H9 (cell line): ENCODE data around the gene RAI1. TPM values are rescaled to one million over a fixed set of nuclear protein-coding genes. Genes with fewer than 3 reads are reported as not detected.

Source experiments
- DNase-seq: peaks from one replicate; pipeline ENCODE4 v3.0.0-alpha.2; 2017
- H2AFZ ChIP-seq: one replicate; pipeline ENCODE4 v1.6.1; 2013; ENCODE audit warnings: mild to moderate bottlenecking, low read length, control low read depth, moderate library complexity
- H2AK5ac ChIP-seq: 2 replicates; pipeline ENCODE4 v1.6.1; 2013; ENCODE audit warnings: low read length, control low read depth, mixed read lengths; ENCODE audit not compliant: insufficient read length
- H2BK120ac ChIP-seq: one replicate; pipeline ENCODE4 v1.6.1; 2013; ENCODE audit warnings: low read depth, mild to moderate bottlenecking, low read length, control low read depth, inconsistent platforms; ENCODE audit not compliant: poor library complexity, severe bottlenecking
- H2BK12ac ChIP-seq: 2 replicates; pipeline ENCODE4 v1.6.1; 2013; ENCODE audit warnings: low read length, control low read depth, mixed read lengths, low read depth; ENCODE audit not compliant: insufficient read length
- H2BK15ac ChIP-seq: 2 replicates; pipeline ENCODE4 v1.6.1; 2013; ENCODE audit warnings: low read depth, low read length, control low read depth
- H2BK20ac ChIP-seq: one replicate; pipeline ENCODE4 v1.6.1; 2013; ENCODE audit warnings: low read depth, mild to moderate bottlenecking, low read length, control low read depth, inconsistent platforms; ENCODE audit not compliant: poor library complexity, severe bottlenecking
- H2BK5ac ChIP-seq: 2 replicates; pipeline ENCODE4 v1.6.1; 2013; ENCODE audit warnings: low read length, control low read depth, mixed read lengths; ENCODE audit not compliant: insufficient read length
- H3K14ac ChIP-seq: 2 replicates; pipeline ENCODE4 v1.6.1; 2013; ENCODE audit warnings: low read length, control low read depth; ENCODE audit not compliant: insufficient read depth
- H3K18ac ChIP-seq: 2 replicates; pipeline ENCODE4 v1.6.1; 2013; ENCODE audit warnings: low read depth, mild to moderate bottlenecking, mixed read lengths, low read length, control low read depth; ENCODE audit not compliant: insufficient read length
- H3K23ac ChIP-seq: 2 replicates; pipeline ENCODE4 v1.6.1; 2013; ENCODE audit warnings: low read length, control low read depth, mixed read lengths, low read depth; ENCODE audit not compliant: insufficient read length
- H3K23me2 ChIP-seq: 2 replicates; pipeline ENCODE4 v1.6.1; 2013; ENCODE audit warnings: low read depth, mild to moderate bottlenecking, mixed read lengths, low read length, control low read depth; ENCODE audit not compliant: insufficient read length, poor library complexity, severe bottlenecking
- H3K27ac ChIP-seq: 2 replicates; pipeline ENCODE4 v1.5.1; 2013; ENCODE audit warnings: low read length, control low read depth, mixed read lengths, low read depth; ENCODE audit not compliant: insufficient read length
- H3K27me3 ChIP-seq: 2 replicates; pipeline ENCODE4 v1.6.1; 2013; ENCODE audit warnings: low read length, control low read depth, inconsistent platforms; ENCODE audit not compliant: insufficient read depth
- H3K4ac ChIP-seq: 2 replicates; pipeline ENCODE4 v1.6.1; 2013; ENCODE audit warnings: low read depth, mild to moderate bottlenecking, control low read depth, inconsistent platforms, low read length, moderate library complexity
- H3K4me1 ChIP-seq: 2 replicates; pipeline ENCODE4 v1.6.1; 2013; ENCODE audit warnings: low read length, control low read depth, inconsistent platforms; ENCODE audit not compliant: insufficient read depth
- H3K4me2 ChIP-seq: 2 replicates; pipeline ENCODE4 v1.6.1; 2013; ENCODE audit warnings: low read length, control low read depth, mixed read lengths; ENCODE audit not compliant: insufficient read length, insufficient read depth
- H3K56ac ChIP-seq: 2 replicates; pipeline ENCODE4 v1.6.1; 2013; ENCODE audit warnings: low read depth, mild to moderate bottlenecking, mixed read lengths, low read length, control low read depth; ENCODE audit not compliant: insufficient read length
- H3K79me1 ChIP-seq: 2 replicates; pipeline ENCODE4 v1.6.1; 2013; ENCODE audit warnings: low read depth, mild to moderate bottlenecking, moderate library complexity, low read length, control low read depth, inconsistent platforms; ENCODE audit not compliant: insufficient read depth, poor library complexity, severe bottlenecking
- H3K79me2 ChIP-seq: 2 replicates; pipeline ENCODE4 v1.6.1; 2013; ENCODE audit warnings: low read length, control low read depth, inconsistent platforms; ENCODE audit not compliant: insufficient read depth
- H3K9ac ChIP-seq: 2 replicates; pipeline ENCODE4 v1.6.1; 2013; ENCODE audit warnings: low read length, control low read depth, mixed read lengths; ENCODE audit not compliant: insufficient read length; ENCODE audit errors: extremely low read depth
- H3K9me3 ChIP-seq: one replicate; pipeline ENCODE4 v1.6.1; 2013; ENCODE audit warnings: low read depth, low read length, inconsistent platforms; ENCODE audit not compliant: control insufficient read depth
- H3T11ph ChIP-seq: one replicate; pipeline ENCODE4 v1.6.1; 2013; ENCODE audit warnings: mild to moderate bottlenecking, low read length, control low read depth, inconsistent platforms
- H4K20me1 ChIP-seq: one replicate; pipeline ENCODE4 v1.6.1; 2013; ENCODE audit not compliant: control insufficient read depth, insufficient read length, insufficient read depth
- H4K5ac ChIP-seq: 2 replicates; pipeline ENCODE4 v1.6.1; 2013; ENCODE audit warnings: low read depth, mild to moderate bottlenecking, mixed read lengths, low read length, control low read depth; ENCODE audit not compliant: insufficient read length
- H4K8ac ChIP-seq: replicated peaks from 2 replicates; pipeline ENCODE4 v1.6.1; 2013; ENCODE audit warnings: low read length, control low read depth, mixed read lengths, low read depth; ENCODE audit not compliant: insufficient read length
- H4K91ac ChIP-seq: 2 replicates; pipeline ENCODE4 v1.6.1; 2013; ENCODE audit warnings: low read depth, mild to moderate bottlenecking, moderate library complexity, mixed read lengths, low read length, control low read depth; ENCODE audit not compliant: insufficient read length
- H3K27ac Mint-ChIP-seq, 3 experiments: 2 replicates in 2 of 3; 3 replicates in 1 of 3; pipeline ENCODE4 v1.8.0; 2020 to 2021; ENCODE audit warnings: mixed read lengths in 3 of 3, mild to moderate bottlenecking in 1 of 3, moderate library complexity in 1 of 3
- H3K27me3 Mint-ChIP-seq: 2 replicates; pipeline ENCODE4 v1.8.0; 2021; ENCODE audit warnings: low read depth, mild to moderate bottlenecking, moderate library complexity, mixed read lengths
- H3K36me3 Mint-ChIP-seq, 3 experiments: 2 replicates in 2 of 3; 3 replicates in 1 of 3; pipeline ENCODE4 v1.8.0; 2020 to 2021; ENCODE audit warnings: low read depth in 3 of 3, mixed read lengths in 3 of 3; ENCODE audit not compliant: insufficient read depth in 1 of 3
- H3K4me1 Mint-ChIP-seq, 2 experiments: 2 replicates each; pipeline ENCODE4 v1.8.0; 2020; ENCODE audit warnings: mixed read lengths in 2 of 2
- H3K4me3 Mint-ChIP-seq, 2 experiments: 2 replicates in 1 of 2; 3 replicates in 1 of 2; pipeline ENCODE4 v1.8.0; 2020 to 2021; ENCODE audit warnings: mild to moderate bottlenecking in 2 of 2, mixed read lengths in 2 of 2, moderate library complexity in 1 of 2
- H3K9me3 Mint-ChIP-seq, 2 experiments: 2 replicates in 1 of 2; 3 replicates in 1 of 2; pipeline ENCODE4 v1.8.0; 2020; ENCODE audit warnings: mild to moderate bottlenecking in 2 of 2, mixed read lengths in 2 of 2, moderate library complexity in 1 of 2
- WGBS: extraction: QIAGEN DNeasy Blood & Tissue Kit; methylation state at CpG from one replicate; pipeline ENCODE4 v1.1.7; 2013; ENCODE audit warnings: missing lambda C conversion rate, low lambda C conversion rate, mixed read lengths; ENCODE audit not compliant: insufficient read length; ENCODE audit errors: extremely low coverage; 5-methylcytosine and 5-hydroxymethylcytosine counted together
- total RNA-seq: library from RNA; stranded (reverse); gene quantifications from 2 replicates; pipeline ENCODE4 v1.2.1, GENCODE V29; 2021
- TF ChIP-seq, protein P1 (sequence below): fragments of 200-600 bp; sonication (generic); conservative IDR thresholded peaks from 3 replicates; pipeline ENCODE4 v1.8.0; 2021; ENCODE audit warnings: antibody characterized with exemption, mild to moderate bottlenecking

RAI1 gene
- total RNA-seq, 1 experiment from 2014 or later: 1.5 TPM

DNA sequence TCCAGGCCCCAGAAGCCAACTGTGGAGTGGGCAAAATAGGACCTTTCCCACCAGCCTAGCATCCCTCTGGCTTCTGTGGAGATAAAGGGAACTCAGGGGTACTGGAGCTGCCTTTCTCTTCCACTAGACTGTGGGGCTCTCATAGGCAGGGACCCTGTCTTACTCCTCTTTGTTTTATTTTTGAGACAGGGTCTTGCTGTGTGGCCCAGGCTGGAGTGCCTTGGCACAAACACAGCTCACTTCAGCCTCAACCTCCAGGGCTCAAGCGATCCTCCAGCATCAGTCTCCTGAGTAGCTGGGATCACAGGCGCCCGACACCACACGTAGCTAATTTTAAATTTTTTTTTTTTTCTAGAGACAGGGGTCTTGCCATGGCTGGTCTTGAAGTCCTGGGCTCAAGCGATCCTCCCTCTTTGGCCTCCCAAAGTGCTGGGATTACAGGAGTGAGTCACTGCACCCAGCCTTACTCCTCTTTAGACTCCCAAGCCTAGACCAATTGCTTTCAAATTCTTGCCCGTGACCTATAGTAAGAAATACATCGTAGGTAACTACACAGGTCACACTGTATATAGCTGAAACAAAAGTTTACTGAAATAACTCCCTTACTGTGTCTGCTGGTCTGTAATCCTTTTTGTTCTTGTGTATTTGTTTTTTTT is 2.6 kb downstream of the RAI1 start:
- Histone ChIP-seq H2BK12ac (no peak overlapping the region), H3K23ac (no peak overlapping the region), H3K56ac (no peak overlapping the region), H3K18ac (no peak overlapping the region), H4K5ac (no peak overlapping the region), H4K20me1 (no peaks in the 10 kb centered on the region), H3K9me3 (no peaks in the 10 kb centered on the region), H2BK5ac (no peak overlapping the region), H2AK5ac (no peak overlapping the region), H3K4me1 (peaks cover 8% of the 10 kb centered on the region; the same call in 1 of the 2 replicates), H3K23me2 (peaks cover 9% of the 10 kb centered on the region), H2BK120ac (no peak overlapping the region), H2BK20ac (no peak overlapping the region), H2BK15ac (no peak overlapping the region), H3K27me3 (peaks cover 66% of the 10 kb centered on the region; the same call in 1 of the 2 replicates), H4K8ac (no peak overlapping the region), H3K14ac (no peak overlapping the region), H3T11ph (no peak overlapping the region), H3K27ac (no peak overlapping the region), H3K9ac (no peak overlapping the region), H3K4ac (no peak overlapping the region), H3K79me2 (no peaks in the 10 kb centered on the region), H3K4me2 (peak overlapping the region; percentile 26), H3K79me1 (no peaks in the 10 kb centered on the region), H4K91ac (no peak overlapping the region), H2AFZ (no peak overlapping the region)
- no peaks in the 10 kb centered on the region; a peak in 2 of 5 replicates for H3K9me3 Mint-ChIP-seq
- no peak for DNase-seq
- H3K27ac Mint-ChIP-seq: no peak overlapping the region
- peak overlapping the region in 1 of 2 experiments; percentile 88; a peak in 2 of 5 replicates for H3K4me3 Mint-ChIP-seq
- H3K4me1 Mint-ChIP-seq: peaks cover 19 to 41% of the 10 kb centered on the region in 2 experiments
- H3K27me3 Mint-ChIP-seq: peaks cover 93% of the 10 kb centered on the region
- no CpG with 5 or more reads among the region's 7 CpGs for WGBS
- no peaks in the 10 kb centered on the region for H3K36me3 Mint-ChIP-seq
- TF ChIP-seq, protein P1, sequence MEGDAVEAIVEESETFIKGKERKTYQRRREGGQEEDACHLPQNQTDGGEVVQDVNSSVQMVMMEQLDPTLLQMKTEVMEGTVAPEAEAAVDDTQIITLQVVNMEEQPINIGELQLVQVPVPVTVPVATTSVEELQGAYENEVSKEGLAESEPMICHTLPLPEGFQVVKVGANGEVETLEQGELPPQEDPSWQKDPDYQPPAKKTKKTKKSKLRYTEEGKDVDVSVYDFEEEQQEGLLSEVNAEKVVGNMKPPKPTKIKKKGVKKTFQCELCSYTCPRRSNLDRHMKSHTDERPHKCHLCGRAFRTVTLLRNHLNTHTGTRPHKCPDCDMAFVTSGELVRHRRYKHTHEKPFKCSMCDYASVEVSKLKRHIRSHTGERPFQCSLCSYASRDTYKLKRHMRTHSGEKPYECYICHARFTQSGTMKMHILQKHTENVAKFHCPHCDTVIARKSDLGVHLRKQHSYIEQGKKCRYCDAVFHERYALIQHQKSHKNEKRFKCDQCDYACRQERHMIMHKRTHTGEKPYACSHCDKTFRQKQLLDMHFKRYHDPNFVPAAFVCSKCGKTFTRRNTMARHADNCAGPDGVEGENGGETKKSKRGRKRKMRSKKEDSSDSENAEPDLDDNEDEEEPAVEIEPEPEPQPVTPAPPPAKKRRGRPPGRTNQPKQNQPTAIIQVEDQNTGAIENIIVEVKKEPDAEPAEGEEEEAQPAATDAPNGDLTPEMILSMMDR: no peak
